CD14-positive monocyte (primary cell): ENCODE results near the gene CPSF2. TPM values are rescaled to one million over a fixed set of nuclear protein-coding genes. Genes with fewer than 3 reads are reported as not detected.

Experiments used
- DNase-seq, 3 donors: peaks; one replicate each; pipeline ENCODE4 v3.0.0-alpha.2; 2011 to 2022
- H2AFZ ChIP-seq: 2 replicates; pipeline ENCODE4 v1.6.0; 2012; ENCODE audit warnings: mild to moderate bottlenecking, low read depth, low read length, inconsistent platforms; ENCODE audit not compliant: insufficient read depth, poor library complexity, severe bottlenecking
- H3K27ac ChIP-seq, 2 donors: 1 replicate in 1 of 2; 2 replicates in 1 of 2; pipeline ENCODE4 v1.5.1; 2012 to 2013; ENCODE audit warnings: low read length in 2 of 2, control low read depth in 1 of 2, inconsistent platforms in 1 of 2, low read depth in 1 of 2, mild to moderate bottlenecking in 1 of 2
- H3K27me3 ChIP-seq, 2 donors: one replicate each; pipeline versions ENCODE4 v1.6.0 to v1.6.1; 2011 to 2013; ENCODE audit warnings: low read length in 2 of 2; ENCODE audit not compliant: control insufficient read depth in 2 of 2, insufficient read depth in 2 of 2
- H3K36me3 ChIP-seq, 2 donors: replicated peaks in 1 of 2; 1 replicate in 1 of 2; 2 replicates in 1 of 2; pipeline versions ENCODE4 v1.5.1 to v1.6.1; 2012 to 2013; ENCODE audit warnings: low read length in 2 of 2, control low read depth in 1 of 2, inconsistent platforms in 1 of 2, mild to moderate bottlenecking in 1 of 2; ENCODE audit not compliant: insufficient read depth in 2 of 2, control insufficient read depth in 1 of 2
- H3K4me1 ChIP-seq, 2 donors: 1 replicate in 1 of 2; 2 replicates in 1 of 2; pipeline versions ENCODE4 v1.5.1 to v1.6.1; 2012 to 2013; ENCODE audit warnings: low read length in 2 of 2, control low read depth in 1 of 2, inconsistent platforms in 1 of 2, mild to moderate bottlenecking in 1 of 2, moderate library complexity in 1 of 2; ENCODE audit not compliant: insufficient read depth in 2 of 2, control insufficient read depth in 1 of 2
- H3K4me2 ChIP-seq: replicated peaks from 2 replicates; pipeline ENCODE3; 2012; ENCODE audit warnings: low read length, moderate library complexity, mild to moderate bottlenecking; ENCODE audit not compliant: poor library complexity, severe bottlenecking; ENCODE audit errors: extremely low read depth
- H3K4me3 ChIP-seq, 3 experiments: fragments of 200-600 bp in 1 of 3; sonication (generic) in 1 of 3; replicated peaks in 1 of 3; 1 replicate in 2 of 3; 2 replicates in 1 of 3; pipeline ENCODE4 v1.5.1; 2011 to 2013; ENCODE audit warnings: low read length in 3 of 3, mild to moderate bottlenecking in 3 of 3, control low read depth in 2 of 3, low read depth in 2 of 3, inconsistent platforms in 1 of 3, moderate library complexity in 1 of 3
- H3K79me2 ChIP-seq: 2 replicates; pipeline ENCODE4 v1.6.0; 2012; ENCODE audit warnings: mild to moderate bottlenecking, control low read depth, inconsistent platforms, low read length, moderate library complexity; ENCODE audit not compliant: insufficient read depth
- H3K9ac ChIP-seq: 2 replicates; pipeline ENCODE4 v1.6.0; 2017; ENCODE audit warnings: low read length, mild to moderate bottlenecking; ENCODE audit not compliant: insufficient read depth, poor library complexity, severe bottlenecking
- H3K9me3 ChIP-seq, 2 donors: replicated peaks in 1 of 2; 1 replicate in 1 of 2; 2 replicates in 1 of 2; pipeline versions ENCODE4 v1.5.1 to v1.6.1; 2012 to 2013; ENCODE audit warnings: low read length in 2 of 2, control low read depth in 1 of 2; ENCODE audit not compliant: control insufficient read depth in 1 of 2, insufficient read depth in 1 of 2
- H4K20me1 ChIP-seq: 2 replicates; pipeline ENCODE4 v1.6.0; 2012; ENCODE audit warnings: mild to moderate bottlenecking, low read length, control low read depth, moderate library complexity; ENCODE audit not compliant: insufficient read depth
- H3K27ac Mint-ChIP-seq, 7 donors: one replicate each; pipeline ENCODE4 v1.8.0; 2020; ENCODE audit warnings: mild to moderate bottlenecking in 7 of 7, mixed read lengths in 7 of 7, moderate library complexity in 6 of 7, inconsistent platforms in 2 of 7
- H3K27me3 Mint-ChIP-seq, 3 donors: one replicate each; pipeline ENCODE4 v1.8.0; 2021 to 2022; ENCODE audit warnings: low read depth in 3 of 3, mild to moderate bottlenecking in 3 of 3, mixed read lengths in 3 of 3, moderate library complexity in 3 of 3, inconsistent platforms in 1 of 3
- H3K36me3 Mint-ChIP-seq, 2 donors: one replicate each; pipeline ENCODE4 v1.8.0; 2020; ENCODE audit warnings: mixed read lengths in 2 of 2, inconsistent platforms in 1 of 2, mild to moderate bottlenecking in 1 of 2
- H3K4me1 Mint-ChIP-seq: one replicate; pipeline ENCODE4 v1.8.0; 2020; ENCODE audit warnings: mild to moderate bottlenecking, mixed read lengths
- H3K4me3 Mint-ChIP-seq, 2 donors: one replicate each; pipeline ENCODE4 v1.8.0; 2020; ENCODE audit warnings: mild to moderate bottlenecking in 2 of 2, mixed read lengths in 2 of 2, moderate library complexity in 1 of 2
- H3K9me3 Mint-ChIP-seq, 7 donors: one replicate each; pipeline ENCODE4 v1.8.0; 2020 to 2022; ENCODE audit warnings: mixed read lengths in 7 of 7, mild to moderate bottlenecking in 6 of 7, moderate library complexity in 6 of 7, inconsistent platforms in 2 of 7
- WGBS: methylation state at CpG from one replicate; pipeline ENCODE4 v1.1.5; 2013; ENCODE audit warnings: missing lambda C conversion rate; ENCODE audit not compliant: insufficient coverage; 5-methylcytosine and 5-hydroxymethylcytosine counted together
- intact Hi-C, 2 donors: fragments of 100-400 bp; cut with micrococcal nuclease; formaldehyde crosslinking; loops; one replicate each; pipeline versions ENCODE4 v1.15.0 to v1.15.1; 2023
- polyA plus RNA-seq, 3 donors: library from polyadenylated mRNA; depleted of rRNA in 1 of 3; unstranded in 2 of 3; stranded (reverse) in 1 of 3; fragments of 300-500 nt in 2 of 3; fragments of >200 nt in 1 of 3; fragmentation: Illumina TruSeq in 2 of 3; gene quantifications; 1 replicate in 2 of 3; 2 replicates in 1 of 3; pipeline ENCODE4 v1.2.3, GENCODE V29; 2012 to 2021
- TF ChIP-seq, protein P1 (sequence below): fragments of 200-600 bp; IDR thresholded peaks from one replicate; pipeline ENCODE4 v1.8.0; 2022; ENCODE audit warnings: antibody characterized with exemption, mild to moderate bottlenecking

CPSF2 gene
- polyA plus RNA-seq, 3 donors, result 8.5 to 44.9 (median 25.5) TPM

DNA sequence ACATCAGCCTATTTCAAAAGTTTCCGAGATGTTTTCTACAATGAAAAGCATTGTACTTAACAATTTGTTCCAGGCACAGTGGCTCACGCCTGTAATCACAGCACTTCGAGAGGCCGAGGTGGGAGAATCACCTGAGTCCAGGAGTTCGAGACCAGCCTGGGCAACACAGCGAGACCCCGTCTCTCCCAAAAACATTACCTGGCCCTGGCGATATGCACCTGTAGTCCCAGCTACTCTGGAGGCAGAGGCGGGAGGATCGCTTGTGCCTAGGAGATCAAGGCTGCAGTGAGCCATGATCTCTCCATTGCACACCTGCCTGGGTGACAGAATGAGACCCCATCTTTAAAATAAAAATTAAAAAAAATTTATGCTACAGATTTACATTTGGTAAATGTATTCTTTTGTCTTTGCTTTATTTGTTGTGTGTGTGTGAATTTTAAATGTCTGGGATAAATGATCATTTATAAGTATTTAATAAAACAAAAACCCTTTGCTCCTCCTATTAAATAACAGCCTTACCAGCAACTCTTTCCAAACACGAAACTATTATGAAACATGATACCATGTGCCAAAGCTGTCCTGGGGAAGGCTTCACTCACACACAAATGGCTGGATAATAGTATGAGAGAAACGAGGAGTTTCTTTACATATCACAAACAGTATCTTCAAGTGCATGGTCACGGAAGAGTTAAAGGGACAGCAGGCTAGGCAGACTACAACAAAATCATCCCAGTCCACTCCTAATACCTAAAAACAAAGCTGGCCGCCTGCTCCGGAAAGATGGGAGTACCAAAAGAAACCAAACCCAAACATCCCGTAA, 16.5 kb upstream of the CPSF2 start:
- H3K4me3 ChIP-seq, result peak overlapping the region; percentile 75 to 99 (median 96)
- Mint-ChIP-seq H3K27me3 (peaks cover 0 to 3% (median 0%) of the 10 kb centered on the region in 3 donors), H3K27ac (peak overlapping the region; percentile 97 to 100 (median 99)), H3K4me3 (peak overlapping the region; percentile 100), H3K4me1 (peaks cover 35% of the 10 kb centered on the region), H3K36me3 (peaks cover 0 to 4% of the 10 kb centered on the region in 2 donors), H3K9me3 (peaks cover 0 to 2% (median 0%) of the 10 kb centered on the region in 7 donors)
- peaks cover 53% of the 10 kb centered on the region for H3K79me2 ChIP-seq
- H3K36me3 ChIP-seq, result no peaks in the 10 kb centered on the region
- H3K9ac ChIP-seq, result peak overlapping the region; percentile 83
- no peaks in the 10 kb centered on the region for H3K27me3 ChIP-seq
- peaks cover 47% of the 10 kb centered on the region for H4K20me1 ChIP-seq
- H3K4me1 ChIP-seq, result peaks cover 15 to 27% of the 10 kb centered on the region in 2 donors
- H3K27ac ChIP-seq, result peak overlapping the region; percentile 85 to 95
- 75% methylated on average over 9 of the region's 16 CpGs for WGBS
- peak overlapping the region; percentile 82 for H2AFZ ChIP-seq
- H3K9me3 ChIP-seq, result no peaks in the 10 kb centered on the region
- intact Hi-C loops, result loop anchor here in 1 of 2 donors (2.0 to 5.0 kb wide), 2 partner anchors 18 to 63 kb away; partner anchors contain the start of gene TRIP11
- DNase-seq, result no peak
- TF ChIP-seq, protein P1, sequence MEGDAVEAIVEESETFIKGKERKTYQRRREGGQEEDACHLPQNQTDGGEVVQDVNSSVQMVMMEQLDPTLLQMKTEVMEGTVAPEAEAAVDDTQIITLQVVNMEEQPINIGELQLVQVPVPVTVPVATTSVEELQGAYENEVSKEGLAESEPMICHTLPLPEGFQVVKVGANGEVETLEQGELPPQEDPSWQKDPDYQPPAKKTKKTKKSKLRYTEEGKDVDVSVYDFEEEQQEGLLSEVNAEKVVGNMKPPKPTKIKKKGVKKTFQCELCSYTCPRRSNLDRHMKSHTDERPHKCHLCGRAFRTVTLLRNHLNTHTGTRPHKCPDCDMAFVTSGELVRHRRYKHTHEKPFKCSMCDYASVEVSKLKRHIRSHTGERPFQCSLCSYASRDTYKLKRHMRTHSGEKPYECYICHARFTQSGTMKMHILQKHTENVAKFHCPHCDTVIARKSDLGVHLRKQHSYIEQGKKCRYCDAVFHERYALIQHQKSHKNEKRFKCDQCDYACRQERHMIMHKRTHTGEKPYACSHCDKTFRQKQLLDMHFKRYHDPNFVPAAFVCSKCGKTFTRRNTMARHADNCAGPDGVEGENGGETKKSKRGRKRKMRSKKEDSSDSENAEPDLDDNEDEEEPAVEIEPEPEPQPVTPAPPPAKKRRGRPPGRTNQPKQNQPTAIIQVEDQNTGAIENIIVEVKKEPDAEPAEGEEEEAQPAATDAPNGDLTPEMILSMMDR, result no peak
- peak overlapping the region; percentile 84 for H3K4me2 ChIP-seq

- Mint-ChIP-seq H3K4me3 (peak overlapping the region; percentile 100), H3K36me3 (peaks cover 0 to 4% of the 10 kb centered on the region in 2 donors), H3K4me1 (peaks cover 32% of the 10 kb centered on the region), H3K9me3 (peaks cover 0 to 2% (median 0%) of the 10 kb centered on the region in 7 donors), H3K27me3 (peaks cover 0 to 3% (median 0%) of the 10 kb centered on the region in 3 donors), H3K27ac (peak overlapping the region; percentile 97 to 100 (median 99))
- Histone ChIP-seq H3K9me3 (no peaks in the 10 kb centered on the region), H3K9ac (peak overlapping the region; percentile 83), H3K4me2 (peak overlapping the region; percentile 84), H3K36me3 (no peaks in the 10 kb centered on the region), H2AFZ (peak overlapping the region; percentile 82), H3K4me1 (peaks cover 15 to 26% of the 10 kb centered on the region in 2 donors), H3K4me3 (peak overlapping the region; percentile 75 to 99 (median 96)), H3K27ac (peak overlapping the region; percentile 85 to 95), H4K20me1 (peaks cover 41% of the 10 kb centered on the region), H3K79me2 (peaks cover 48% of the 10 kb centered on the region), H3K27me3 (no peaks in the 10 kb centered on the region)
- TF ChIP-seq, protein P1, result no peak
- peak; percentile 43 to 76 (median 64) for DNase-seq
- intact Hi-C loops, result loop anchor here (2.0 to 5.0 kb wide), 3 partner anchors 17 to 65 kb away; partner anchors contain the start of gene TRIP11 (in 2 of the 2)
- 0% methylated on average over 5 of the region's 10 CpGs for WGBS
Measured at GRCh38 chr14:92105893-92106142, 16.0 kb upstream of the CPSF2 start.
